ENCODE results near the gene NUP42. TPM values are rescaled to one million over a fixed set of nuclear protein-coding genes. Genes with fewer than 3 reads are reported as not detected.

NUP42 gene
- total RNA-seq, 1 experiment from 2014 or later: 40.8 TPM

DNA sequence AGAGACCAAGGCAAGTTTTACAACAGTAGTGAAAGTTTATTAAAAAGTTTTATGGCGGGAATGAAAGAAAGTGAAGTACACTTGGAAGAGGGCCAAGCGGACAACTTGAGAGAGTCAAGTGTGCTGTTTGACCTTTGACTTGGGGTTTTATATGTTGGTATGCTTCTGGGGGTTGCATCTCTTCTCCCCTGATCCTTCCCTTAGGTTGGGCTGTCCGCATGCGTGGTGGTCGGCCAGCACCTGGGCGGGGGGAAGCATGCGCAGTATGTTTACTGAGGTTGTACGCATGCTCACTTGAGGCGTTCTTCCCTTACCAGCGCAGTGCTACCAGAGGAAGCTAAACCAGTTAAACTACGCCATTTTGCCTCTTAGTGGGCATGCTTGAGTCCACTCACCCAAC lies 31.9 kb downstream of the NUP42 start (continued):
- TF ChIP-seq FOXK1 (CRISPR knock-in tag; IDR thresholded peaks at IDR 0.05): no peak
- TF ChIP-seq SMAD4 (CRISPR knock-in tag; IDR thresholded peaks at IDR 0.05): no peak
- TF ChIP-seq ZNF423 (CRISPR knock-in tag; IDR thresholded peaks at IDR 0.05): no peak
- TF ChIP-seq, protein P1, sequence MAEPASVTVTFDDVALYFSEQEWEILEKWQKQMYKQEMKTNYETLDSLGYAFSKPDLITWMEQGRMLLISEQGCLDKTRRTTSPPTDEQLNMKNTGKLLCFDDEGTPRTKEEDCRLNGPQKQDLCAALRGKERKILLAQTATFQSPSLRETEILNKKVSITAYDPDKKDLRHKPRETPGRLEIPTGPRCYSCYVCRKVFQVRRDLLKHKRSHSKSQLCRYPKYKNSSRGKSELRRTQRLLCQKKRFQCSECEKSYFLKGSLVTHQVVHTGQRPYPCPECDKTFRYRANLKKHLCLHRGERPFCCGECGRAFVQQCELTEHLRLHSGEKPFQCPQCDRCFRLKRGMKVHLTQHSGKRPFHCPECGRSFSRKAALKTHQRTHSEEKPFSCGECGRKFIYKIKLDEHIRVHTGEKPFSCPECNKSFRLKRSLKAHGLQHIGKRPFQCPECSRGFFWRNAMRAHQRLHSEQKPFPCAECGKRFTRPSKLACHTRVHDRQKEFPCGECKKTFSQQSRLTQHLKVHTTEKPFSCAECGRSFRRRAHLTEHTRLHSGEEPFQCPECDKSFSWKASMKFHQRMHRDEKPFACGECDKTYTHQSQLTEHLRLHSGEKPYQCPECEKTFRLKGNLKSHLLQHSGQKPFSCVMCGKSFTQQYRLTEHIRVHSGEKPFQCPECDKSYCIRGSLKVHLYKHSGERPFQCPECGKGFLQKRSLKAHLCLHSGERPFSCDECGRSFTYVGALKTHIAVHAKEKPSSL (CRISPR knock-in tag; conservative IDR thresholded peaks at IDR 0.05): no peak
- no peak for TF ChIP-seq NR1H2 (CRISPR knock-in tag; IDR thresholded peaks at IDR 0.05)
- TF ChIP-seq, protein P2, sequence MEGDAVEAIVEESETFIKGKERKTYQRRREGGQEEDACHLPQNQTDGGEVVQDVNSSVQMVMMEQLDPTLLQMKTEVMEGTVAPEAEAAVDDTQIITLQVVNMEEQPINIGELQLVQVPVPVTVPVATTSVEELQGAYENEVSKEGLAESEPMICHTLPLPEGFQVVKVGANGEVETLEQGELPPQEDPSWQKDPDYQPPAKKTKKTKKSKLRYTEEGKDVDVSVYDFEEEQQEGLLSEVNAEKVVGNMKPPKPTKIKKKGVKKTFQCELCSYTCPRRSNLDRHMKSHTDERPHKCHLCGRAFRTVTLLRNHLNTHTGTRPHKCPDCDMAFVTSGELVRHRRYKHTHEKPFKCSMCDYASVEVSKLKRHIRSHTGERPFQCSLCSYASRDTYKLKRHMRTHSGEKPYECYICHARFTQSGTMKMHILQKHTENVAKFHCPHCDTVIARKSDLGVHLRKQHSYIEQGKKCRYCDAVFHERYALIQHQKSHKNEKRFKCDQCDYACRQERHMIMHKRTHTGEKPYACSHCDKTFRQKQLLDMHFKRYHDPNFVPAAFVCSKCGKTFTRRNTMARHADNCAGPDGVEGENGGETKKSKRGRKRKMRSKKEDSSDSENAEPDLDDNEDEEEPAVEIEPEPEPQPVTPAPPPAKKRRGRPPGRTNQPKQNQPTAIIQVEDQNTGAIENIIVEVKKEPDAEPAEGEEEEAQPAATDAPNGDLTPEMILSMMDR (IDR thresholded peaks at IDR 0.05): no peak

DNA sequence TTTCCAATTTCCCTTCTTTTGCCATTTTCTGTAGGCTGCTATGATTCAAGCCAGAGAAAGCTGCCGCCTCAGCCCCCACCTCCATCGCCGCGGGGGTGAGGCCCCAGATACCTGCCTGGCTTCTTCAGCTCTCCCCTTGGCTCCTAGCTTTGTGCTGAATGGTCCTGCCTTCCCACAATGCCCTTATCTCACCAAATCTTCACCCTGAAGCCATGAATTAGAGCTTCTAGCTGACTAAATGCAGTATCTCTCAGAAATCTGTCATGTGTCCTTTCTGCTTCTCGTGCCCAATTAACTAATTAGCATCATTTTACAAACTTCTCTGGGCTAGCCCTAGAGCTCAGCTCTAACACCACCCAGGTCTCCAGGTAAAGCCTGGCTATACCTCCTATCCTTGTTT lies 32.6 kb downstream of the NUP42 start:
- Mint-ChIP-seq H3K4me1 (peaks cover 11% of the 10 kb centered on the region), H3K27ac (no peak overlapping the region), H3K36me3 (no peaks in the 10 kb centered on the region), H3K9me3 (no peaks in the 10 kb centered on the region), H3K4me3 (no peak overlapping the region), H3K27me3 (ENCODE audit: low read depth) (peaks cover 4% of the 10 kb centered on the region; the same call in 1 of the 2 replicates)
- ChIA-PET CTCF (interaction anchor here (0.8 to 1.6 kb wide), 4 partner anchors 8 to 128 kb away, joined by 4 read pairs; no protein-coding TSS in a partner anchor), POLR2A (interaction anchor here (0.5 to 0.8 kb wide), 2 partner anchors 84 to 314 kb away, joined by 3 to 4 read pairs; no protein-coding TSS in a partner anchor)
- DNase-seq (ENCODE audit: low spot score) (no peak), ATAC-seq (no peak)
- no peak for TF ChIP-seq ZNF138 (CRISPR knock-in tag; conservative IDR thresholded peaks at IDR 0.05)
- TF ChIP-seq NR1H2 (CRISPR knock-in tag; IDR thresholded peaks at IDR 0.05): no peak
- no peak for TF ChIP-seq ZNF671 (CRISPR knock-in tag; IDR thresholded peaks at IDR 0.05)
- TF ChIP-seq SOX15 (CRISPR knock-in tag; IDR thresholded peaks at IDR 0.05): no peak
- TF ChIP-seq, protein P3, sequence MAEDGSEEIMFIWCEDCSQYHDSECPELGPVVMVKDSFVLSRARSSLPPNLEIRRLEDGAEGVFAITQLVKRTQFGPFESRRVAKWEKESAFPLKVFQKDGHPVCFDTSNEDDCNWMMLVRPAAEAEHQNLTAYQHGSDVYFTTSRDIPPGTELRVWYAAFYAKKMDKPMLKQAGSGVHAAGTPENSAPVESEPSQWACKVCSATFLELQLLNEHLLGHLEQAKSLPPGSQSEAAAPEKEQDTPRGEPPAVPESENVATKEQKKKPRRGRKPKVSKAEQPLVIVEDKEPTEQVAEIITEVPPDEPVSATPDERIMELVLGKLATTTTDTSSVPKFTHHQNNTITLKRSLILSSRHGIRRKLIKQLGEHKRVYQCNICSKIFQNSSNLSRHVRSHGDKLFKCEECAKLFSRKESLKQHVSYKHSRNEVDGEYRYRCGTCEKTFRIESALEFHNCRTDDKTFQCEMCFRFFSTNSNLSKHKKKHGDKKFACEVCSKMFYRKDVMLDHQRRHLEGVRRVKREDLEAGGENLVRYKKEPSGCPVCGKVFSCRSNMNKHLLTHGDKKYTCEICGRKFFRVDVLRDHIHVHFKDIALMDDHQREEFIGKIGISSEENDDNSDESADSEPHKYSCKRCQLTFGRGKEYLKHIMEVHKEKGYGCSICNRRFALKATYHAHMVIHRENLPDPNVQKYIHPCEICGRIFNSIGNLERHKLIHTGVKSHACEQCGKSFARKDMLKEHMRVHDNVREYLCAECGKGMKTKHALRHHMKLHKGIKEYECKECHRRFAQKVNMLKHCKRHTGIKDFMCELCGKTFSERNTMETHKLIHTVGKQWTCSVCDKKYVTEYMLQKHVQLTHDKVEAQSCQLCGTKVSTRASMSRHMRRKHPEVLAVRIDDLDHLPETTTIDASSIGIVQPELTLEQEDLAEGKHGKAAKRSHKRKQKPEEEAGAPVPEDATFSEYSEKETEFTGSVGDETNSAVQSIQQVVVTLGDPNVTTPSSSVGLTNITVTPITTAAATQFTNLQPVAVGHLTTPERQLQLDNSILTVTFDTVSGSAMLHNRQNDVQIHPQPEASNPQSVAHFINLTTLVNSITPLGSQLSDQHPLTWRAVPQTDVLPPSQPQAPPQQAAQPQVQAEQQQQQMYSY (CRISPR knock-in tag; IDR thresholded peaks at IDR 0.05): no peak
- TF ChIP-seq, protein P4, sequence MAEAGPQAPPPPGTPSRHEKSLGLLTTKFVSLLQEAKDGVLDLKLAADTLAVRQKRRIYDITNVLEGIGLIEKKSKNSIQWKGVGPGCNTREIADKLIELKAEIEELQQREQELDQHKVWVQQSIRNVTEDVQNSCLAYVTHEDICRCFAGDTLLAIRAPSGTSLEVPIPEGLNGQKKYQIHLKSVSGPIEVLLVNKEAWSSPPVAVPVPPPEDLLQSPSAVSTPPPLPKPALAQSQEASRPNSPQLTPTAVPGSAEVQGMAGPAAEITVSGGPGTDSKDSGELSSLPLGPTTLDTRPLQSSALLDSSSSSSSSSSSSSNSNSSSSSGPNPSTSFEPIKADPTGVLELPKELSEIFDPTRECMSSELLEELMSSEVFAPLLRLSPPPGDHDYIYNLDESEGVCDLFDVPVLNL (CRISPR knock-in tag; IDR thresholded peaks at IDR 0.05; ENCODE audit: borderline replicate concordance, low read depth): no peak
- TF ChIP-seq ELF4 (CRISPR knock-in tag; IDR thresholded peaks at IDR 0.05; ENCODE audit: low read depth): no peak
- TF ChIP-seq, protein P5, sequence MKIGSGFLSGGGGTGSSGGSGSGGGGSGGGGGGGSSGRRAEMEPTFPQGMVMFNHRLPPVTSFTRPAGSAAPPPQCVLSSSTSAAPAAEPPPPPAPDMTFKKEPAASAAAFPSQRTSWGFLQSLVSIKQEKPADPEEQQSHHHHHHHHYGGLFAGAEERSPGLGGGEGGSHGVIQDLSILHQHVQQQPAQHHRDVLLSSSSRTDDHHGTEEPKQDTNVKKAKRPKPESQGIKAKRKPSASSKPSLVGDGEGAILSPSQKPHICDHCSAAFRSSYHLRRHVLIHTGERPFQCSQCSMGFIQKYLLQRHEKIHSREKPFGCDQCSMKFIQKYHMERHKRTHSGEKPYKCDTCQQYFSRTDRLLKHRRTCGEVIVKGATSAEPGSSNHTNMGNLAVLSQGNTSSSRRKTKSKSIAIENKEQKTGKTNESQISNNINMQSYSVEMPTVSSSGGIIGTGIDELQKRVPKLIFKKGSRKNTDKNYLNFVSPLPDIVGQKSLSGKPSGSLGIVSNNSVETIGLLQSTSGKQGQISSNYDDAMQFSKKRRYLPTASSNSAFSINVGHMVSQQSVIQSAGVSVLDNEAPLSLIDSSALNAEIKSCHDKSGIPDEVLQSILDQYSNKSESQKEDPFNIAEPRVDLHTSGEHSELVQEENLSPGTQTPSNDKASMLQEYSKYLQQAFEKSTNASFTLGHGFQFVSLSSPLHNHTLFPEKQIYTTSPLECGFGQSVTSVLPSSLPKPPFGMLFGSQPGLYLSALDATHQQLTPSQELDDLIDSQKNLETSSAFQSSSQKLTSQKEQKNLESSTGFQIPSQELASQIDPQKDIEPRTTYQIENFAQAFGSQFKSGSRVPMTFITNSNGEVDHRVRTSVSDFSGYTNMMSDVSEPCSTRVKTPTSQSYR (CRISPR knock-in tag; IDR thresholded peaks at IDR 0.05): no peak
- TF ChIP-seq, protein P6, sequence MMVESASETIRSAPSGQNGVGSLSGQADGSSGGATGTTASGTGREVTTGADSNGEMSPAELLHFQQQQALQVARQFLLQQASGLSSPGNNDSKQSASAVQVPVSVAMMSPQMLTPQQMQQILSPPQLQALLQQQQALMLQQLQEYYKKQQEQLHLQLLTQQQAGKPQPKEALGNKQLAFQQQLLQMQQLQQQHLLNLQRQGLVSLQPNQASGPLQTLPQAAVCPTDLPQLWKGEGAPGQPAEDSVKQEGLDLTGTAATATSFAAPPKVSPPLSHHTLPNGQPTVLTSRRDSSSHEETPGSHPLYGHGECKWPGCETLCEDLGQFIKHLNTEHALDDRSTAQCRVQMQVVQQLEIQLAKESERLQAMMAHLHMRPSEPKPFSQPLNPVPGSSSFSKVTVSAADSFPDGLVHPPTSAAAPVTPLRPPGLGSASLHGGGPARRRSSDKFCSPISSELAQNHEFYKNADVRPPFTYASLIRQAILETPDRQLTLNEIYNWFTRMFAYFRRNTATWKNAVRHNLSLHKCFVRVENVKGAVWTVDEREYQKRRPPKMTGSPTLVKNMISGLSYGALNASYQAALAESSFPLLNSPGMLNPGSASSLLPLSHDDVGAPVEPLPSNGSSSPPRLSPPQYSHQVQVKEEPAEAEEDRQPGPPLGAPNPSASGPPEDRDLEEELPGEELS (CRISPR knock-in tag; IDR thresholded peaks at IDR 0.05): no peak
- TF ChIP-seq, protein P7, sequence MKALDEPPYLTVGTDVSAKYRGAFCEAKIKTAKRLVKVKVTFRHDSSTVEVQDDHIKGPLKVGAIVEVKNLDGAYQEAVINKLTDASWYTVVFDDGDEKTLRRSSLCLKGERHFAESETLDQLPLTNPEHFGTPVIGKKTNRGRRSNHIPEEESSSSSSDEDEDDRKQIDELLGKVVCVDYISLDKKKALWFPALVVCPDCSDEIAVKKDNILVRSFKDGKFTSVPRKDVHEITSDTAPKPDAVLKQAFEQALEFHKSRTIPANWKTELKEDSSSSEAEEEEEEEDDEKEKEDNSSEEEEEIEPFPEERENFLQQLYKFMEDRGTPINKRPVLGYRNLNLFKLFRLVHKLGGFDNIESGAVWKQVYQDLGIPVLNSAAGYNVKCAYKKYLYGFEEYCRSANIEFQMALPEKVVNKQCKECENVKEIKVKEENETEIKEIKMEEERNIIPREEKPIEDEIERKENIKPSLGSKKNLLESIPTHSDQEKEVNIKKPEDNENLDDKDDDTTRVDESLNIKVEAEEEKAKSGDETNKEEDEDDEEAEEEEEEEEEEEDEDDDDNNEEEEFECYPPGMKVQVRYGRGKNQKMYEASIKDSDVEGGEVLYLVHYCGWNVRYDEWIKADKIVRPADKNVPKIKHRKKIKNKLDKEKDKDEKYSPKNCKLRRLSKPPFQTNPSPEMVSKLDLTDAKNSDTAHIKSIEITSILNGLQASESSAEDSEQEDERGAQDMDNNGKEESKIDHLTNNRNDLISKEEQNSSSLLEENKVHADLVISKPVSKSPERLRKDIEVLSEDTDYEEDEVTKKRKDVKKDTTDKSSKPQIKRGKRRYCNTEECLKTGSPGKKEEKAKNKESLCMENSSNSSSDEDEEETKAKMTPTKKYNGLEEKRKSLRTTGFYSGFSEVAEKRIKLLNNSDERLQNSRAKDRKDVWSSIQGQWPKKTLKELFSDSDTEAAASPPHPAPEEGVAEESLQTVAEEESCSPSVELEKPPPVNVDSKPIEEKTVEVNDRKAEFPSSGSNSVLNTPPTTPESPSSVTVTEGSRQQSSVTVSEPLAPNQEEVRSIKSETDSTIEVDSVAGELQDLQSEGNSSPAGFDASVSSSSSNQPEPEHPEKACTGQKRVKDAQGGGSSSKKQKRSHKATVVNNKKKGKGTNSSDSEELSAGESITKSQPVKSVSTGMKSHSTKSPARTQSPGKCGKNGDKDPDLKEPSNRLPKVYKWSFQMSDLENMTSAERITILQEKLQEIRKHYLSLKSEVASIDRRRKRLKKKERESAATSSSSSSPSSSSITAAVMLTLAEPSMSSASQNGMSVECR (CRISPR knock-in tag; IDR thresholded peaks at IDR 0.05; ENCODE audit: borderline replicate concordance): no peak
